ENCODE data around the gene NPR3.

GRCh38 chr5:32771037-32771436, 59.9 kb downstream of the NPR3 start:
- TF ChIP-seq CTCF (IDR thresholded peaks at IDR 0.05), result no peak
- no peak for TF ChIP-seq RXRA (IDR thresholded peaks at IDR 0.05; ENCODE audit: borderline replicate concordance, low read depth)
- TF ChIP-seq POLR2AphosphoS5 (IDR thresholded peaks at IDR 0.05; ENCODE audit: low read depth, low read length), result no peak
- no peak for TF ChIP-seq NRF1 (IDR thresholded peaks at IDR 0.05; ENCODE audit: low read depth, low read length)
- no peak for TF ChIP-seq YY1 (IDR thresholded peaks at IDR 0.05; ENCODE audit: low read depth)
- TF ChIP-seq TAF1 (IDR thresholded peaks at IDR 0.05; ENCODE audit: borderline replicate concordance, low read depth, low read length), result no peak
- TF ChIP-seq, protein P1, sequence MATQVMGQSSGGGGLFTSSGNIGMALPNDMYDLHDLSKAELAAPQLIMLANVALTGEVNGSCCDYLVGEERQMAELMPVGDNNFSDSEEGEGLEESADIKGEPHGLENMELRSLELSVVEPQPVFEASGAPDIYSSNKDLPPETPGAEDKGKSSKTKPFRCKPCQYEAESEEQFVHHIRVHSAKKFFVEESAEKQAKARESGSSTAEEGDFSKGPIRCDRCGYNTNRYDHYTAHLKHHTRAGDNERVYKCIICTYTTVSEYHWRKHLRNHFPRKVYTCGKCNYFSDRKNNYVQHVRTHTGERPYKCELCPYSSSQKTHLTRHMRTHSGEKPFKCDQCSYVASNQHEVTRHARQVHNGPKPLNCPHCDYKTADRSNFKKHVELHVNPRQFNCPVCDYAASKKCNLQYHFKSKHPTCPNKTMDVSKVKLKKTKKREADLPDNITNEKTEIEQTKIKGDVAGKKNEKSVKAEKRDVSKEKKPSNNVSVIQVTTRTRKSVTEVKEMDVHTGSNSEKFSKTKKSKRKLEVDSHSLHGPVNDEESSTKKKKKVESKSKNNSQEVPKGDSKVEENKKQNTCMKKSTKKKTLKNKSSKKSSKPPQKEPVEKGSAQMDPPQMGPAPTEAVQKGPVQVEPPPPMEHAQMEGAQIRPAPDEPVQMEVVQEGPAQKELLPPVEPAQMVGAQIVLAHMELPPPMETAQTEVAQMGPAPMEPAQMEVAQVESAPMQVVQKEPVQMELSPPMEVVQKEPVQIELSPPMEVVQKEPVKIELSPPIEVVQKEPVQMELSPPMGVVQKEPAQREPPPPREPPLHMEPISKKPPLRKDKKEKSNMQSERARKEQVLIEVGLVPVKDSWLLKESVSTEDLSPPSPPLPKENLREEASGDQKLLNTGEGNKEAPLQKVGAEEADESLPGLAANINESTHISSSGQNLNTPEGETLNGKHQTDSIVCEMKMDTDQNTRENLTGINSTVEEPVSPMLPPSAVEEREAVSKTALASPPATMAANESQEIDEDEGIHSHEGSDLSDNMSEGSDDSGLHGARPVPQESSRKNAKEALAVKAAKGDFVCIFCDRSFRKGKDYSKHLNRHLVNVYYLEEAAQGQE (IDR thresholded peaks at IDR 0.05; ENCODE audit: low read depth, low read length), result no peak
- no peak for TF ChIP-seq IRF3 (IDR thresholded peaks at IDR 0.05; ENCODE audit: low read depth, low read length)
- TF ChIP-seq SIN3A (IDR thresholded peaks at IDR 0.05; ENCODE audit: borderline replicate concordance, low read depth, low read length), result no peak
- TF ChIP-seq EP300 (IDR thresholded peaks at IDR 0.05; ENCODE audit: borderline replicate concordance in 1 of 2, low read depth in 1 of 2, low read length in 1 of 2), result no peak
